ENCODE results near the gene C9orf152. TPM values are rescaled to one million over a fixed set of nuclear protein-coding genes. Genes with fewer than 3 reads are reported as not detected.

Gene C9orf152
- total RNA-seq, 2 experiments from 2014 or later, result not detected

- Mint-ChIP-seq H3K36me3 (ENCODE audit: low read depth) (no peaks in the 10 kb centered on the region), H3K4me1 (peaks cover 2% of the 10 kb centered on the region), H3K4me3 (no peak overlapping the region), H3K27ac (no peak overlapping the region), H3K27me3 (no peaks in the 10 kb centered on the region), H3K9me3 (ENCODE audit: low read depth) (no peaks in the 10 kb centered on the region)
- ChIA-PET POLR2A (interaction anchor here (0.6 kb wide), 1 partner anchor 297 kb away, joined by 4 read pairs; no protein-coding TSS in a partner anchor), CTCF (interaction anchor here (0.5 to 1.3 kb wide), 5 partner anchors 10 to 444 kb away, joined by 3 to 4 read pairs (median 4); no protein-coding TSS in a partner anchor)
- DNase-seq (no peak), ATAC-seq (no peak)
- intact Hi-C loops (cut with DNase I, micrococcal nuclease), result no loop called here
Observed at GRCh38 chr9:110179734-110180133, 28.2 kb downstream of the C9orf152 start.

DNA sequence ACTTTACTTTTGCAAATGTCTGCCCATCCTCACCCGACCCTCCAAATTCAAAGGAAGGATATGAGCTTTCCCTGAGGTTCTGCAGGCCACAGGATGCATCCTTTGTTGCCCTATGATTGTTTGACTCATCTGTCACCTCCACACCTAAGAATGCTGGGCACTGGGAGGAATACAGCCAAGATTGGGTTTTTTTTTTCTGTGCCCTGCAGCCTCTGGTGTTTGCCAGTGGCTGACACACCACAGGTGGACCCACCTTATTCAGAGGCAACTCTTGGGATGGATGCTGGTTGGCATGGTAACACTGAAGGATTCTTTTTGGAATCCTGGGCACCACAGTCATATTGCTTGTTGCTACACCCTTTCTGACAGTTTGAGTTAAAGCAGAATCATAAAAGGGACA, 29.7 kb downstream of the C9orf152 start:
- ATAC-seq, result no peak
- Mint-ChIP-seq H3K27me3 (peaks cover 4% of the 10 kb centered on the region), H3K27ac (no peak overlapping the region), H3K4me1 (peaks cover 6% of the 10 kb centered on the region), H3K9me3 (ENCODE audit: low read depth) (no peaks in the 10 kb centered on the region), H3K36me3 (ENCODE audit: low read depth) (peaks cover 2% of the 10 kb centered on the region), H3K4me3 (no peak overlapping the region)
- CTCF ChIA-PET, result interaction anchor here (0.8 kb wide), 1 partner anchor 27 kb away, joined by 3 read pairs; no protein-coding TSS in a partner anchor
- no peak for DNase-seq
- POLR2A ChIA-PET, result no interaction called here
- intact Hi-C loops (cut with DNase I, micrococcal nuclease), result no loop called here

DNA sequence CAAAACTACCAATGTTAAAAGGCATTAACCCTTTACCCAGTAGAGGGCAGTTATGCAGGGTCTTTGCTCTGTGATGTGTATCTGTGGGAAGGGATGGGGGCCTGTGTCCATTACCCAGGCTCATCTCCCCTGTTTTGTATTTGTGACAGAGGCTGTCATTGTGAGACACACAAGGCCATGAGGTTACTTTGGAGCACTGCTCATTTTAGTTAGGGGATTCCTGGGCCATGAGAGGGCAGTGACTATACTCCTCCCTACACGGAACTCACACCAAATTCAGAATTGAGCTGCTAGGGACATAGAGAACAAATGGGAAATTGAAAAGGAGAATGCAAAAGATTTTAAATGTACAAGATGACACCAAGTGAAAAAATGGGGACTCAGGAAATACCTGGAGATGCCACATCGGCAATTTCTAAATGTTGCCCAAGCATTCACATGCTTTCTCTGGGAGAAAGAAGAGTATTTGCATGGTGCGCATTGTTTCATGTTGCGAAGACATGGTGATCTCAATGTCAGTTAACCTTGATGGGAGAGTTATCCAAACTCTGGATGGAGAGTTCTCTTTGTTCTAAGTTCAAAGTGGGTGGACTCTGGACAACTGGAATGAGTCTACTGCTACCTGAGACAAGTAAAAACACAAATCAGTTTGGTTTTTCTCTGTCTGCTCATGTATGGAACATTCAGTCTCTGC, 32.5 kb downstream of the C9orf152 start:
- POLR2A ChIA-PET, result no interaction called here

DNA sequence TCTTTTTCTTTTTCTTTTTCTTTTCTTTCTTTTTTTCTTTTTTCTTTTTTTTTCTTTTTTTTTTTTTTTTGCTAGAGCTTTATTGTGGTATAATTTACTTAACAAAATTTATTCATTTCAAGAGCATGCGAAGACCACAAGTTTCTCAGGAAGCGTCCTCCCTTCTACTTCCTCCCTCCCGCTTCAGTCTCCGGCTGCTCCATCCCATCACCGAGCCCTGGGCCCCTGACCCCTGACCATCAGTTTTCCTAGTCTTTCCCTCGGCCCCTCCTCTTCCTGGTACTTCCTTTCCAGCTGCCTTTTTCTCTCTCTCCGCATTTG, 34.7 kb downstream of the C9orf152 start:
- ATAC-seq (peak; percentile 44), DNase-seq (no peak)
- Mint-ChIP-seq H3K4me1 (peaks cover 8% of the 10 kb centered on the region), H3K27ac (peak overlapping the region; percentile 51), H3K36me3 (ENCODE audit: low read depth) (peaks cover 12% of the 10 kb centered on the region), H3K27me3 (peaks cover 4% of the 10 kb centered on the region), H3K4me3 (no peak overlapping the region), H3K9me3 (ENCODE audit: low read depth) (no peaks in the 10 kb centered on the region)
- ChIA-PET CTCF (interaction anchor here (1.5 kb wide), 1 partner anchor 29 kb away, joined by 3 read pairs; no protein-coding TSS in a partner anchor), POLR2A (no interaction called here)
- intact Hi-C loops (cut with DNase I, micrococcal nuclease), result no loop called here

More for the DNA sequence above, 32.5 kb downstream of the C9orf152 start:
- H3K4me1 Mint-ChIP-seq, result peaks cover 11% of the 10 kb centered on the region
- H3K4me3 Mint-ChIP-seq, result no peak overlapping the region
- no peak overlapping the region for H3K27ac Mint-ChIP-seq
- CTCF ChIA-PET, result no interaction called here
- ATAC-seq (no peak), DNase-seq (no peak)
- peaks cover 2% of the 10 kb centered on the region for H3K36me3 Mint-ChIP-seq (ENCODE audit: low read depth)
- H3K9me3 Mint-ChIP-seq (ENCODE audit: low read depth), result no peaks in the 10 kb centered on the region
- H3K27me3 Mint-ChIP-seq, result peaks cover 4% of the 10 kb centered on the region
- intact Hi-C loops (cut with DNase I, micrococcal nuclease), result no loop called here

- Mint-ChIP-seq H3K27ac (no peak overlapping the region), H3K36me3 (ENCODE audit: low read depth) (peaks cover 15% of the 10 kb centered on the region), H3K4me3 (no peak overlapping the region), H3K9me3 (ENCODE audit: low read depth) (no peaks in the 10 kb centered on the region), H3K4me1 (peaks cover 8% of the 10 kb centered on the region), H3K27me3 (peaks cover 4% of the 10 kb centered on the region)
- ChIA-PET CTCF (interaction anchor here (0.6 to 1.4 kb wide), 5 partner anchors 9 to 1329 kb away, joined by 3 to 4 read pairs (median 3); no protein-coding TSS in a partner anchor), POLR2A (no interaction called here)
- no peak for ATAC-seq
- intact Hi-C loops (cut with DNase I, micrococcal nuclease), result no loop called here
- DNase-seq, result no peak
Observed at GRCh38 chr9:110170357-110171257, 37.4 kb downstream of the C9orf152 start.

DNA sequence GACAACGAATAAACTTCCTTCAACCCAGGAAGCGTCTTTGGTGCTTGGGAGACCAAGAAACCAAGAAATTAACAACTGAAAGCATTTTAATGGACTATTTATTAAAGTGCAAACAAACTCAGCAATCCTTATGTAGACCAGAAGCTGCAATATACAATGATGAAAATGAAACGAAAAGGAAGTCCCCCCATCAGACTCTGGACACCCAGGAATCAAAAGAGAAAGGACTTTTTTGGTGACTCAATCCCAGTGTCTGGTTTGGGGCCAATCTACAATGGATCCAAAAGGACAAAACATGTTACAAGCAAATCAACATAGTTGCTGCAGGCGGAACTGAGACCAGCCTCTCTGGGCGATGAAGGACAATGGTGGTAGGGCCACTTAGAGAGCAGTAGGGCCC, 39.5 kb downstream of the C9orf152 start:
- CTCF ChIA-PET, result no interaction called here
- ATAC-seq (no peak), DNase-seq (no peak)
- no peak overlapping the region for H3K4me3 Mint-ChIP-seq
- peaks cover 7% of the 10 kb centered on the region for H3K4me1 Mint-ChIP-seq
- H3K27me3 Mint-ChIP-seq, result peaks cover 2% of the 10 kb centered on the region
- H3K9me3 Mint-ChIP-seq (ENCODE audit: low read depth), result no peaks in the 10 kb centered on the region
- peak overlapping the region; percentile 28 for H3K27ac Mint-ChIP-seq
- POLR2A ChIA-PET, result no interaction called here
- peaks cover 13% of the 10 kb centered on the region for H3K36me3 Mint-ChIP-seq (ENCODE audit: low read depth)
- intact Hi-C loops (cut with DNase I, micrococcal nuclease), result no loop called here

GRCh38 chr9:110161940-110162339, 46.0 kb downstream of the C9orf152 start:
- Mint-ChIP-seq H3K4me1 (peaks cover 42% of the 10 kb centered on the region), H3K27ac (peak overlapping the region; percentile 52), H3K9me3 (ENCODE audit: low read depth) (no peaks in the 10 kb centered on the region), H3K4me3 (peak overlapping the region; percentile 29), H3K36me3 (ENCODE audit: low read depth) (peaks cover 14% of the 10 kb centered on the region), H3K27me3 (no peaks in the 10 kb centered on the region)
- POLR2A ChIA-PET, result no interaction called here
- CTCF ChIA-PET, result no interaction called here
- DNase-seq (no peak), ATAC-seq (peak; percentile 62)
- intact Hi-C loops (cut with DNase I, micrococcal nuclease), result no loop called here

DNA sequence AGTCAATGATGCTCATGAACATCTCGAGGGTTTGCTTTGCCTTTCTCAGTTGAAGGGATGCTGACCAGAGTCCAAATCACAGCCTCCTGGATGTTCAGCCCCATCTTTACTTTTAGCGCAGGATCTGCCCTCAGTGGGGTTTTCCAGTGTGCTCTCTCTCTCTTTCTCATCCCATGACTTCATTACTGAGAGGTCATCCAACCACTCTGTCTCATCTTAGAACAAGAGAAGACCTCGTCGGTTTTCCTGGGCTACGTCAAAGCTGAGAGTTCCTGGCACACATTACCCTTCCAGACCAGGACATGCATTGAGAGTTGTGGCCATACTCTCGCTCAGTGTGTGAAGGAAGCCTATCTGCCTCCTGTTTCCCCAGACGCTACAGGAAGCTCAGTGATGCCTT, 47.3 kb downstream of the C9orf152 start:
- ATAC-seq (no peak), DNase-seq (no peak)
- H3K4me3 Mint-ChIP-seq, result no peak overlapping the region
- H3K27me3 Mint-ChIP-seq, result no peaks in the 10 kb centered on the region
- peaks cover 16% of the 10 kb centered on the region for H3K36me3 Mint-ChIP-seq (ENCODE audit: low read depth)
- POLR2A ChIA-PET, result no interaction called here
- CTCF ChIA-PET, result interaction anchor here (0.6 to 1.4 kb wide), 2 partner anchors 12 to 370 kb away, joined by 3 read pairs; no protein-coding TSS in a partner anchor
- H3K27ac Mint-ChIP-seq, result no peak overlapping the region
- no peaks in the 10 kb centered on the region for H3K9me3 Mint-ChIP-seq (ENCODE audit: low read depth)
- H3K4me1 Mint-ChIP-seq, result peaks cover 55% of the 10 kb centered on the region
- intact Hi-C loops (cut with DNase I, micrococcal nuclease), result no loop called here

- POLR2A ChIA-PET, result no interaction called here
- Mint-ChIP-seq H3K4me3 (no peak overlapping the region), H3K4me1 (peaks cover 59% of the 10 kb centered on the region), H3K27me3 (no peaks in the 10 kb centered on the region), H3K27ac (no peak overlapping the region), H3K36me3 (ENCODE audit: low read depth) (peaks cover 16% of the 10 kb centered on the region), H3K9me3 (ENCODE audit: low read depth) (no peaks in the 10 kb centered on the region)
- no peak for ATAC-seq
- no peak for DNase-seq
- CTCF ChIA-PET, result interaction anchor here (1.1 to 1.4 kb wide), 2 partner anchors 12 to 18 kb away, joined by 3 read pairs; no protein-coding TSS in a partner anchor
- intact Hi-C loops (cut with DNase I, micrococcal nuclease), result no loop called here
Observed at GRCh38 chr9:110160123-110160522, 47.8 kb downstream of the C9orf152 start.

GRCh38 chr9:110157823-110158664, 49.9 kb downstream of the C9orf152 start:
- Mint-ChIP-seq H3K4me3 (no peak overlapping the region), H3K36me3 (ENCODE audit: low read depth) (peaks cover 18% of the 10 kb centered on the region), H3K4me1 (peaks cover 61% of the 10 kb centered on the region), H3K9me3 (ENCODE audit: low read depth) (no peaks in the 10 kb centered on the region), H3K27ac (no peak overlapping the region), H3K27me3 (no peaks in the 10 kb centered on the region)
- ChIA-PET POLR2A (interaction anchor here (1.1 kb wide), 1 partner anchor 9 kb away, joined by 3 read pairs; no protein-coding TSS in a partner anchor), CTCF (interaction anchor here (0.6 to 3.2 kb wide), 5 partner anchors 14 to 717 kb away, joined by 3 to 12 read pairs (median 3); no protein-coding TSS in a partner anchor)
- ATAC-seq (peak; percentile 48), DNase-seq (no peak)
- intact Hi-C loops (cut with DNase I, micrococcal nuclease), result no loop called here

- intact Hi-C loops (cut with DNase I, micrococcal nuclease), result no loop called here
- Mint-ChIP-seq H3K4me1 (peaks cover 59% of the 10 kb centered on the region), H3K36me3 (ENCODE audit: low read depth) (peaks cover 18% of the 10 kb centered on the region), H3K27ac (no peak overlapping the region), H3K4me3 (no peak overlapping the region), H3K9me3 (ENCODE audit: low read depth) (no peaks in the 10 kb centered on the region), H3K27me3 (no peaks in the 10 kb centered on the region)
- peak; percentile 66 for ATAC-seq
- peak; percentile 27 for DNase-seq
- POLR2A ChIA-PET, result no interaction called here
- CTCF ChIA-PET, result interaction anchor here (0.7 to 3.2 kb wide), 8 partner anchors 9 to 388 kb away, joined by 3 to 12 read pairs (median 3); no protein-coding TSS in a partner anchor
Observed at GRCh38 chr9:110156902-110157301, 51.1 kb downstream of the C9orf152 start.

All from activated CD4-positive, alpha-beta T cell treated with anti-CD3 and anti-CD28 coated beads for 36 hours (primary cell).